Endothelial cell of umbilical vein (primary cell): ENCODE measurements around the gene BRI3BP.

ENCODE experiments used
- EZH2 ChIP-seq: IDR thresholded peaks from 2 replicates; pipeline ENCODE4 v1.6.1; 2012; ENCODE audit warnings: borderline replicate concordance, low read depth, mild to moderate bottlenecking, moderate library complexity, low read length, inconsistent platforms; ENCODE audit not compliant: severe bottlenecking
- GATA2 ChIP-seq: IDR thresholded peaks from 2 replicates; pipeline ENCODE4 v1.7.0; 2011; ENCODE audit warnings: low read depth, mild to moderate bottlenecking, moderate library complexity, mixed read lengths, low read length; ENCODE audit not compliant: insufficient read length, insufficient read depth
- JUN ChIP-seq: IDR thresholded peaks from 2 replicates; pipeline ENCODE4 v1.6.1; 2011; ENCODE audit warnings: borderline replicate concordance, low read depth; ENCODE audit not compliant: insufficient read length, insufficient read depth
- MYC ChIP-seq: IDR thresholded peaks from one replicate; pipeline ENCODE4 v1.6.1; 2011; ENCODE audit warnings: mild to moderate bottlenecking, low read depth, low read length
- POLR2A ChIP-seq: IDR thresholded peaks from 2 replicates; pipeline ENCODE4 v1.6.1; 2012; ENCODE audit warnings: low read depth, mild to moderate bottlenecking, control low read depth, low read length
- POLR2AphosphoS5 ChIP-seq: IDR thresholded peaks from 2 replicates; pipeline ENCODE4 v1.6.1; 2012; ENCODE audit warnings: low read depth, mild to moderate bottlenecking, control low read depth, low read length, moderate library complexity; ENCODE audit not compliant: insufficient read depth
- TF ChIP-seq, protein P1 (sequence below), 2 donors: IDR thresholded peaks; 1 replicate in 1 of 2; 2 replicates in 1 of 2; pipeline ENCODE4 v1.5.1; 2011; ENCODE audit warnings: low read length in 2 of 2, mild to moderate bottlenecking in 2 of 2, moderate library complexity in 2 of 2, control low read depth in 1 of 2, inconsistent platforms in 1 of 2, low read depth in 1 of 2; ENCODE audit not compliant: insufficient read depth in 1 of 2; ENCODE audit errors: extremely low read depth in 1 of 2
- TF ChIP-seq, protein P2 (sequence below): IDR thresholded peaks from 2 replicates; pipeline ENCODE4 v1.6.1; 2011; ENCODE audit not compliant: insufficient read depth, insufficient read length

DNA sequence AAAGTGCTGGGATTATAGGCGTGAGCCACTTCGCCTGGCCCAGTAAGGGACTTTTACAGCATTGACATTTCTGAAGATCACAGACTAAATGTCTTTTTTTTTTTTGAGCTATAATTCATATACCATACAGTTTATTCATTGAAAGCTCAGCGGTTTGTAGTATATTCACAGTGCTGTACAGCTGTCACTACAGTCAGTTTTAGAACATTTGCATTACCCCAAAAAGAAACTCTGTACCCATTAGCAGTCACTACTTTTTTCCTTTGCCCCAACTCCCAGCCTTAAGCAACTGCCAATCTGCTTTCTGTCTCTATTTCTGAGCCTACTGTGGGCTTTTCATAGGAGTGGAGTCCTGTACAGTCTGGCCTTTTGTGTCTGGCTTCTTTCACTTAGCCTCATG, 8.2 kb downstream of the BRI3BP start:
- TF ChIP-seq, protein P1, sequence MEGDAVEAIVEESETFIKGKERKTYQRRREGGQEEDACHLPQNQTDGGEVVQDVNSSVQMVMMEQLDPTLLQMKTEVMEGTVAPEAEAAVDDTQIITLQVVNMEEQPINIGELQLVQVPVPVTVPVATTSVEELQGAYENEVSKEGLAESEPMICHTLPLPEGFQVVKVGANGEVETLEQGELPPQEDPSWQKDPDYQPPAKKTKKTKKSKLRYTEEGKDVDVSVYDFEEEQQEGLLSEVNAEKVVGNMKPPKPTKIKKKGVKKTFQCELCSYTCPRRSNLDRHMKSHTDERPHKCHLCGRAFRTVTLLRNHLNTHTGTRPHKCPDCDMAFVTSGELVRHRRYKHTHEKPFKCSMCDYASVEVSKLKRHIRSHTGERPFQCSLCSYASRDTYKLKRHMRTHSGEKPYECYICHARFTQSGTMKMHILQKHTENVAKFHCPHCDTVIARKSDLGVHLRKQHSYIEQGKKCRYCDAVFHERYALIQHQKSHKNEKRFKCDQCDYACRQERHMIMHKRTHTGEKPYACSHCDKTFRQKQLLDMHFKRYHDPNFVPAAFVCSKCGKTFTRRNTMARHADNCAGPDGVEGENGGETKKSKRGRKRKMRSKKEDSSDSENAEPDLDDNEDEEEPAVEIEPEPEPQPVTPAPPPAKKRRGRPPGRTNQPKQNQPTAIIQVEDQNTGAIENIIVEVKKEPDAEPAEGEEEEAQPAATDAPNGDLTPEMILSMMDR (IDR thresholded peaks at IDR 0.05; ENCODE audit: extremely low read depth in 1 of 2, insufficient read depth in 1 of 2, low read depth in 1 of 2, low read length in 2 of 2) = no peak
- TF ChIP-seq POLR2A (no peak), EZH2 (no peak), POLR2AphosphoS5 (no peak), JUN (no peak), GATA2 (no peak), MYC (no peak)
- TF ChIP-seq, protein P2, sequence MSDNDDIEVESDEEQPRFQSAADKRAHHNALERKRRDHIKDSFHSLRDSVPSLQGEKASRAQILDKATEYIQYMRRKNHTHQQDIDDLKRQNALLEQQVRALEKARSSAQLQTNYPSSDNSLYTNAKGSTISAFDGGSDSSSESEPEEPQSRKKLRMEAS = no peak
